WERI-Rb-1 (cell line): Measurements from ENCODE around the gene VAPA.
"Not testable (repeated sequence)": the region's sequence is repeated elsewhere in the genome, so short reads cannot be mapped to it uniquely, and the experiment has no call there.

ENCODE experiments used
- DNase-seq: peaks from one replicate; pipeline ENCODE4 v3.0.0-alpha.2; 2020
- H3K27ac ChIP-seq: fragments of 250-450 bp; sonication (Bioruptor Pico); 2 replicates; pipeline ENCODE4 v1.5.1; 2020; ENCODE audit warnings: mild to moderate bottlenecking, moderate library complexity
- H3K27me3 ChIP-seq: fragments of 250-450 bp; sonication (Bioruptor Pico); 2 replicates; pipeline ENCODE4 v1.5.1; 2021; ENCODE audit warnings: mild to moderate bottlenecking, low read depth, moderate library complexity; ENCODE audit not compliant: insufficient read depth, severe bottlenecking
- H3K36me3 ChIP-seq: fragments of 250-450 bp; sonication (Bioruptor Pico); 2 replicates; pipeline ENCODE4 v1.5.1; 2020; ENCODE audit warnings: mild to moderate bottlenecking, moderate library complexity
- H3K4me3 ChIP-seq: 2 replicates; pipeline ENCODE4 v1.5.1; 2011; ENCODE audit warnings: low read depth, mild to moderate bottlenecking, control low read depth, low read length
- H3K9me3 ChIP-seq: fragments of 250-450 bp; sonication (Bioruptor Pico); 2 replicates; pipeline ENCODE4 v1.5.1; 2021; ENCODE audit warnings: mild to moderate bottlenecking, moderate library complexity; ENCODE audit not compliant: severe bottlenecking
- CTCF ChIP-seq: IDR thresholded peaks from 2 replicates; pipeline ENCODE4 v1.5.1; 2011; ENCODE audit warnings: low read depth, mild to moderate bottlenecking, control low read depth, inconsistent platforms, low read length

The VAPA gene

GRCh38 chr18:9906481-9906880 lies 7.3 kb upstream of the VAPA start:
- Histone ChIP-seq H3K4me3 (no peak overlapping the region), H3K27me3 (no peaks in the 10 kb centered on the region), H3K36me3 (no peaks in the 10 kb centered on the region), H3K27ac (no peak overlapping the region), H3K9me3 (no peaks in the 10 kb centered on the region)
- TF ChIP-seq CTCF: no peak
- no peak for DNase-seq

- peaks cover 3% of the 10 kb centered on the region for H3K9me3 ChIP-seq
- no peak for DNase-seq
- no peak overlapping the region for H3K27ac ChIP-seq
- TF ChIP-seq CTCF: no peak
- H3K36me3 ChIP-seq: no peaks in the 10 kb centered on the region
- no peak overlapping the region for H3K4me3 ChIP-seq
- no peaks in the 10 kb centered on the region for H3K27me3 ChIP-seq
Observed at GRCh38 chr18:9907867-9908266, 5.9 kb upstream of the VAPA start.

- Histone ChIP-seq H3K9me3 (peaks cover 3% of the 10 kb centered on the region), H3K27ac (no peak overlapping the region), H3K36me3 (peaks cover 2% of the 10 kb centered on the region; the same call in 1 of the 2 replicates), H3K27me3 (no peaks in the 10 kb centered on the region), H3K4me3 (no peak overlapping the region)
- no peak for TF ChIP-seq CTCF
- no peak for DNase-seq
Observed at GRCh38 chr18:9910071-9910470, 3.7 kb upstream of the VAPA start.

GRCh38 chr18:9910661-9911060 lies 3.2 kb upstream of the VAPA start:
- TF ChIP-seq CTCF: no peak
- Histone ChIP-seq H3K36me3 (peaks cover 2% of the 10 kb centered on the region; the same call in 1 of the 2 replicates), H3K9me3 (peaks cover 3% of the 10 kb centered on the region), H3K27me3 (no peaks in the 10 kb centered on the region), H3K4me3 (no peak overlapping the region), H3K27ac (no peak overlapping the region)
- no peak for DNase-seq

GRCh38 chr18:9911226-9911625 lies 2.6 kb upstream of the VAPA start:
- H3K9me3 ChIP-seq: peaks cover 3% of the 10 kb centered on the region
- no peak overlapping the region for H3K27ac ChIP-seq
- H3K4me3 ChIP-seq: no peak overlapping the region
- H3K36me3 ChIP-seq: peaks cover 2% of the 10 kb centered on the region; the same call in 1 of the 2 replicates
- no peak for DNase-seq
- TF ChIP-seq CTCF: no peak
- H3K27me3 ChIP-seq: no peaks in the 10 kb centered on the region

GRCh38 chr18:9912285-9912684 lies 1.5 kb upstream of the VAPA start:
- H3K27me3 ChIP-seq, H3K27ac ChIP-seq, H3K36me3 ChIP-seq, DNase-seq, H3K9me3 ChIP-seq, H3K4me3 ChIP-seq: not testable (repeated sequence)
